T-helper 1 cell treated with Interleukin-12 subunit alpha and Interleukin-12 subunit beta and Interleukin-4 antibody, amounts not matched to agents 30 μg/mL and 1 μg/mL, for 36 hours (primary cell): ENCODE data around the gene METTL16.

Source experiments
- H3K27ac Mint-ChIP-seq: one replicate; pipeline ENCODE4 v1.8.0; 2021; ENCODE audit warnings: mild to moderate bottlenecking, mixed read lengths
- H3K27me3 Mint-ChIP-seq: one replicate; pipeline ENCODE4 v1.8.0; 2021; ENCODE audit warnings: low read depth, mixed read lengths
- H3K36me3 Mint-ChIP-seq: one replicate; pipeline ENCODE4 v1.8.0; 2021; ENCODE audit warnings: low read depth, mixed read lengths
- H3K4me1 Mint-ChIP-seq: one replicate; pipeline ENCODE4 v1.8.0; 2021; ENCODE audit warnings: low read depth, mixed read lengths
- H3K4me3 Mint-ChIP-seq: one replicate; pipeline ENCODE4 v1.8.0; 2021; ENCODE audit warnings: mild to moderate bottlenecking, moderate library complexity, mixed read lengths
- H3K9me3 Mint-ChIP-seq: one replicate; pipeline ENCODE4 v1.8.0; 2021; ENCODE audit warnings: mixed read lengths

Gene METTL16

GRCh38 chr17:2395258-2396181 lies 116.2 kb downstream of the METTL16 start:
- Mint-ChIP-seq H3K4me3 (peak overlapping the region; percentile 74), H3K27ac (peak overlapping the region; percentile 75), H3K4me1 (peaks cover 39% of the 10 kb centered on the region), H3K27me3 (no peaks in the 10 kb centered on the region), H3K9me3 (no peaks in the 10 kb centered on the region), H3K36me3 (peaks cover 2% of the 10 kb centered on the region)

GRCh38 chr17:2394775-2395201 lies 116.9 kb downstream of the METTL16 start:
- no peaks in the 10 kb centered on the region for H3K9me3 Mint-ChIP-seq

GRCh38 chr17:2393954-2394749 lies 117.5 kb downstream of the METTL16 start:
- Mint-ChIP-seq H3K4me1 (peaks cover 42% of the 10 kb centered on the region), H3K27ac (peak overlapping the region; percentile 86), H3K27me3 (no peaks in the 10 kb centered on the region), H3K4me3 (peak overlapping the region; percentile 80), H3K9me3 (no peaks in the 10 kb centered on the region), H3K36me3 (no peaks in the 10 kb centered on the region)

More at GRCh38 chr17:2394775-2395201, 116.9 kb downstream of the METTL16 start:
- H3K4me3 Mint-ChIP-seq, result peak overlapping the region; percentile 48
- peaks cover 2% of the 10 kb centered on the region for H3K36me3 Mint-ChIP-seq
- peaks cover 40% of the 10 kb centered on the region for H3K4me1 Mint-ChIP-seq
- H3K27me3 Mint-ChIP-seq, result no peaks in the 10 kb centered on the region
- H3K27ac Mint-ChIP-seq, result peak overlapping the region; percentile 86

DNA sequence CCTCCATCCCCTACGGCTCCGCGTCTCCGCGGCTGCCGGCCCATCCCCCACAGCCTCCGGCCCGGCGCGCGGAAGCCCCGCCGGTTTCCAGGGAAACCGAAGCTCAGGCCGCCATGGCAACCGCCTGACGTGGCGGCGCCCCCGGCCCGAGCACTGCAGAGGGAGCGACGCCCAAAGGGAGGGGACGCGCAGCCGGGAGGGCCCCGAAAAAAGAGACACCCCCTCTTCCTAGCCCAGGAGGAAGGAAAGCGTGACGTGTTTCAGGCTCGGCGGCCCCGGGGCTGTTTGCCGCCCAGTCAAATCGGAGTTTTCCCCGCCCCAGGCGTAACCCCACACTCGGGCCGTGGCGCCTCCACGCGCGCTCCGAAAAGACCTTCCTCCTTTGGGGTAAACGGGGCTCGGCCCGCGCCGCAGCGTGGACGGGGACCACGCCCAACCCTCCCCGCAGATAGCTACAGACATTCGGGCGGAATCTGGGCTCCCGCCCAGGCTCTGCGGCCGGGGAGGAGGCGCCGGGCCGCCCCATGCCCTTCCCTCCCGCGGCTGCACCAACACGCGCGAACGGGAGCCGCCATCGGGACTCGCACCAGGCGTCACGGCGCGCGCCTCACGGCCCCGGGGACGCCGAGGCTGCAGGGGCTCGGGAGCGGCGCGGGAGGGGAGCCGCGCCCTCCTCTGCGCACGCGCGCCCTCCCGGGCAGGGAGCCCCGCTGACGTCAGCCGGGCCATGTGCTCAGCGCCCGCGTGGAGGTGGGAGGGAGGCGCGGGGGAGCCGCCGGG lies 118.3 kb downstream of the METTL16 start:
- Mint-ChIP-seq H3K9me3 (no peaks in the 10 kb centered on the region), H3K27me3 (no peaks in the 10 kb centered on the region), H3K27ac (peak overlapping the region; percentile 92), H3K36me3 (peaks cover 6% of the 10 kb centered on the region), H3K4me3 (peak overlapping the region; percentile 82), H3K4me1 (peaks cover 49% of the 10 kb centered on the region)

DNA sequence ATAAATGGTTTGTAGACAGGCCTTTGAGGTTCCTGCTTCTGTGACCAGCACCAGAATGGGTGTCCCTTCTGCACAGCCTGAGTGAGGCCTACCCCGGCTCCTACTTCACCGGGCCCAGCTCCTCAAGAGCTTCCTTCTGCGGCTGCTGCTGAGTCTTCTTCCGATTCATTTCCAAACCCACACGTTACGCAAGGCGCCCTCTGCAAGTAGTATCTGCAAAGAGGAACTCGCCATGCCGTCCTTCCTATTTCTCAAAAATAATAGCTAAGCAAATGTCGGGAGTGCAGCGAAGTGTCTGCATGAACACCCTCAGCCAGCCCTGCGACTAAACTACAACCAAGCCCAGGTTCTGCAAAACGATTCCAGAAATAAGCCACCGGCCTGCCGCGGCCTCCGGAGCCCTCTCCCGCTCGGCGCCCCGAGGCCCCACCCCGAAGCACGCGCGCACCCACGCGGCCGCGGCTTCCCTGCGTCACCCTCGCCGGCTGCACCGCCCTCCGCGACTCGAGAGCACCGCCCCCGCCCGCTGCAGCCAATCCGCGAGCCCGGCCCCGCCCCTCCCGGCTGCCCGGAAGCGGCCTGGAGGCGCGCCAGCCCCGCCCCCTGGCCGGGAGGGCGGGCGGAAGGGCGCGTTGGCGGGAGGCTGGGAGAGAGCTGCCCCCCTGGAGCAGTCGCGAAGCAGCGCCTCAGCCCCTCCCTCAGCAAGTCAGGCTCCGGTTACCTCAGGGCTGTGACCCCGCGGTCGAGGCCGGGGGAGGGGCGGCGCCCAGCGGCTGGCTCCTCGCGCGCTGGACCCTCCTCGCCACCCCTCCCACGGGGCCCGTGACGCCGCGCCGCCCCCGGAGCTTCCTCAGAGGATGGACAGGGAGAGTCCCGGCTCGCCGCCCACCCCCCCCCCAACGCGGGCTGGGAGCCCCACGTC lies 119.2 kb downstream of the METTL16 start:
- H3K27me3 Mint-ChIP-seq, result no peaks in the 10 kb centered on the region
- H3K4me3 Mint-ChIP-seq, result peak overlapping the region; percentile 90
- peaks cover 8% of the 10 kb centered on the region for H3K36me3 Mint-ChIP-seq
- H3K9me3 Mint-ChIP-seq, result no peaks in the 10 kb centered on the region
- peak overlapping the region; percentile 95 for H3K27ac Mint-ChIP-seq
- H3K4me1 Mint-ChIP-seq, result peaks cover 42% of the 10 kb centered on the region

- Mint-ChIP-seq H3K9me3 (no peaks in the 10 kb centered on the region), H3K36me3 (peaks cover 8% of the 10 kb centered on the region), H3K27ac (peak overlapping the region; percentile 95), H3K27me3 (no peaks in the 10 kb centered on the region), H3K4me3 (peak overlapping the region; percentile 90), H3K4me1 (peaks cover 37% of the 10 kb centered on the region)
Observed at GRCh38 chr17:2391597-2392251, 120.0 kb downstream of the METTL16 start.

- Mint-ChIP-seq H3K27ac (peak overlapping the region; percentile 57), H3K27me3 (no peaks in the 10 kb centered on the region), H3K36me3 (peaks cover 8% of the 10 kb centered on the region), H3K4me3 (peak overlapping the region; percentile 37), H3K4me1 (peaks cover 31% of the 10 kb centered on the region), H3K9me3 (no peaks in the 10 kb centered on the region)
Observed at GRCh38 chr17:2390199-2390836, 121.4 kb downstream of the METTL16 start.

DNA sequence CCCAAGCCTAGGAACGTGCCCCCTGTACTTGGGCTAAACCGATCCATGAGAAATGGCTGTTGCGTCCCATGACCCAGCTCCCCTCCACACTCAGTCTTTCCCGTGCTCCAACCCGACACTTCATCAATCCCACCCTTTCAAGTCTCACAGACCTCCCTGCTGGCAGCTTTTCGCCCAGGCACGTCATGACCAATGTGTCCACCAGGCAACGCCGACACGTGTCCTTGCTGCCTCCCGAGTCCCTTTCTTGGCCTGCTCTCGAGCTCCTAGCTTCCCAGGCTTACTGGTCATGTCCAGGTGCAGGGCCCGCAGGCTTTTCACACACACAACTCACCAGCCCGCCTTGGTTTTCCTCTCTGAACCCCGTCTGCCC lies 123.0 kb downstream of the METTL16 start:
- H3K27ac Mint-ChIP-seq, result peak overlapping the region; percentile 21

DNA sequence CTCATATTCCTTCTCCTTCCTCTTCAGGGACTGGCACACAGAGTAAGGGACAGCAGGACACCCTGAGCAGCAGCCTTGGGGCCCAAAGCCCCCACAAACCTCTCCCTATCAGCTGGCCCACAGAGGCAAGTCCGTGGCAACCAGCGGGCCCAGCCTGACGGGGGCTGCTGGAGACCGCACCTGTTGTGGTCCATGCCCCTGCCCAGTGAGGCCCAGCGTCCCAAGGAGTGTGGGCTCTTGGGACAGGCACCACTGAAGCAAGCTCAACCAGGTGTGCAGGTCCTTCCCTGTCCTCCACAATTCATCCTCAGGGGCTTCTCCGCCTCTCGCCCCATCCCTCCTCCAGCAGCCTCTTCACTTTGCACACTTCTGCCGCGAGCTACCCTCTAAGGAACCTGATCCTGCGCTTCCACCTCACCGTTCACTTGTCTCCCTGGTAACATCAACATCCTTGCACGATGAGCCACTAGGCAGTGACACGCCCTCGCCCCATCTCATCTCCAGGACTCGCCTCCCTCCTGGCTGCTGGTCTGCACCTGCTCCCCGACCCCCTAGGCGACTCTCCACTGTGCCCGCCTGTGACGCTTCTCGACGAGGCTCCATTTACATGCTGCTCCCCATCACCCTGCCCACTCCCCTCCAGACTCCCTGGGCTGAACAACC lies 123.5 kb downstream of the METTL16 start:
- peaks cover 26% of the 10 kb centered on the region for H3K4me1 Mint-ChIP-seq
- no peaks in the 10 kb centered on the region for H3K9me3 Mint-ChIP-seq
- no peaks in the 10 kb centered on the region for H3K27me3 Mint-ChIP-seq
- no peak overlapping the region for H3K4me3 Mint-ChIP-seq
- H3K27ac Mint-ChIP-seq, result no peak overlapping the region
- peaks cover 8% of the 10 kb centered on the region for H3K36me3 Mint-ChIP-seq

More for the DNA sequence above, 123.0 kb downstream of the METTL16 start:
- Mint-ChIP-seq H3K27me3 (no peaks in the 10 kb centered on the region), H3K9me3 (no peaks in the 10 kb centered on the region), H3K4me3 (peak overlapping the region; percentile 26), H3K36me3 (peaks cover 8% of the 10 kb centered on the region), H3K4me1 (peaks cover 26% of the 10 kb centered on the region)

- Mint-ChIP-seq H3K4me1 (peaks cover 29% of the 10 kb centered on the region), H3K27me3 (no peaks in the 10 kb centered on the region), H3K36me3 (peaks cover 8% of the 10 kb centered on the region), H3K27ac (no peak overlapping the region), H3K9me3 (no peaks in the 10 kb centered on the region), H3K4me3 (no peak overlapping the region)
Observed at GRCh38 chr17:2387086-2388019, 124.3 kb downstream of the METTL16 start.

DNA sequence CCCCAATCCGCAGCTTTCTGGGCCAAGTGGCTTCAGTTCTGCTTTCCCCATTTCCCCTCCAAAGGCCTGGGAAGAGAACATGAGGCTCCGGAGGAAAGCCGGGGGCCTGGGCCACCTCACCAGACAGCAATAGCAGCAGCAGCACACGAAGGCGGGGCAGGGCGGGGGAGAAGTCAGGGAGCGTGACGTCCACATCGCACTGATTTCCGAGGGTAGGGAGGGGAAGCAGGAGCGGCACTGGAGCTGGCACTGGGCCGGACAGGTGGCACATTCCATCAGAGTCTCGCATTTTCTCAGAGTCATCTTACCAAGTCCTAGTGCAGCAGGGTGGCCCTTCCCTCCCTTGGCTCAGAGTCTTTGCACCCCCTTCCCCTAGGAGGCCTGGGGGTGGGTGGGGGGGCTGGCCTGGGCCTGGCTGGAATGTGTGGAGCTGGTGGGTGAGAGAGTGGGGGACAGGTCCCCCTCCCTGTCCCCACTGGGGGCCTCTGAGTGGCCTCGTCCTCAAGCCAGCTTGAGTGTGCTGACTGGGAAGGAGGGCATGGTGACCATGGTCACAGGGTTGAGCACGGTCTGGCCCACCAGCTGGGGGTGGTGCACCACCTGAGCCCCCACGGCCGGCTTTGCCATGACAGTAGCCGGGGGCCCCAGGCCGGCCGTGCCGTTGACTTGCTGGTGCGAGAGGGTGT lies 125.1 kb downstream of the METTL16 start:
- Mint-ChIP-seq H3K27me3 (no peaks in the 10 kb centered on the region), H3K27ac (no peak overlapping the region), H3K36me3 (peaks cover 8% of the 10 kb centered on the region), H3K4me1 (peaks cover 21% of the 10 kb centered on the region), H3K9me3 (no peaks in the 10 kb centered on the region), H3K4me3 (no peak overlapping the region)
